ENCODE results near the gene GRIK4.

GRIK4 gene

DNA sequence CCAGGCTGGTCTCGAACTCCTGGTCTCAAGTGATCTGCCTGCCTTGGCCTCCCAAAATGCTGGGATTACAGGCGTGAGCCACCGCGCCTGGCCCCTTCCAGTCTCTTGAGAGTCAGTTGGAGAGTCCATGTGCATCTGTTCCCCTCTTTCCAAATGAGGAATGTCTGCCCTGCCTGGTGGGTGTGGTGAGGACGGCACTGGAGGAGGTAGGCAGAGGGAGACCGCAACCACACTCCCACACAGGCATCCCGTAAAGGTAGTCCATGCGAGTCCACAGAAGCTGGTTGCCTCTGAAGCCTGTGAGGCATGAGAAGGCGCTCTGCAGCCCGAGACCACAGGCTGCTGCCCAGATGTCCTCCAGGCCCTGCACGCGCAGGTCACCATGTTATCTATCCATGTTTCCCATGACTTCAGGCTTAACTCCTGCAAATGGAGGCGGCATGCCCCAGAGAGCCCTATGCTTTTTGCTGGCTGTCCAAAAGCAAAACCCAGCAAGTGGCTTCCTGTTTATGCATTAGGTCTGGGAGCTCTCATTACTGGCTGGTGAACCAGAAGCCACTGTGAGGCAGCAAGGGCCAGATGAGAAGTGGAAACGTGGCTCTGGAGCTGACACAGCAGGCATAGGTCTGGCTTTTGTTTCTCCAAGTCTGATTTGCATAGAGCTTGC is 43.4 kb downstream of the GRIK4 start:
- no peak overlapping the region for H3K4me3 ChIP-seq (ENCODE audit: low read depth, low read length)
- no peak for TF ChIP-seq CTCF (IDR thresholded peaks at IDR 0.05; ENCODE audit: insufficient read depth, low read depth, low read length, missing control alignments)
- peak; percentile 67 for DNase-seq (ENCODE audit: low read depth)

DNA sequence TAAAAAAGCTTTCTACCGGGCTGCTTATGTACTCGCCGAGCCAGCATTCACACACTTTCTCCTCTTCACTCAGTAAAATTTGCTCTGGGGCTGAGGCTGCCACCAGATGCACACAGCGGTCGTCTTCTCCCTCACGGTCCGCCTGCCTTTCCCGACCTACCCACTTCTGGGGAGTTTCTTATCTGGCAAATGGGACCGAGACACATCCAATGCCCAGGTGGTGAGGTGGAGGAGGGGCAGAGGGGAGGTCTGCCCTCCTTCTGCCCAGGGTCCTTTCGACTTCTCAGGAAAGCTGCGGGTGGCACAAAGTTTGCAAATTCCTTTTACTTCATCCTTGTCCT is 43.9 kb downstream of the GRIK4 start:
- H3K4me3 ChIP-seq (ENCODE audit: low read depth, low read length) = no peak overlapping the region
- DNase-seq (ENCODE audit: low read depth) = no peak
- TF ChIP-seq CTCF (IDR thresholded peaks at IDR 0.05; ENCODE audit: insufficient read depth, low read depth, low read length, missing control alignments) = no peak

- DNase-seq (ENCODE audit: low read depth) = no peak
- no peak overlapping the region for H3K4me3 ChIP-seq (ENCODE audit: low read depth, low read length)
- TF ChIP-seq CTCF (IDR thresholded peaks at IDR 0.05; ENCODE audit: insufficient read depth, low read depth, low read length, missing control alignments) = no peak
Observed at GRCh38 chr11:120556797-120557196, 45.2 kb downstream of the GRIK4 start.

- no peak for DNase-seq (ENCODE audit: low read depth)
- H3K4me3 ChIP-seq (ENCODE audit: low read depth, low read length) = no peak overlapping the region
- no peak for TF ChIP-seq CTCF (IDR thresholded peaks at IDR 0.05; ENCODE audit: insufficient read depth, low read depth, low read length, missing control alignments)
Observed at GRCh38 chr11:120558744-120559431, 47.3 kb downstream of the GRIK4 start.

DNA sequence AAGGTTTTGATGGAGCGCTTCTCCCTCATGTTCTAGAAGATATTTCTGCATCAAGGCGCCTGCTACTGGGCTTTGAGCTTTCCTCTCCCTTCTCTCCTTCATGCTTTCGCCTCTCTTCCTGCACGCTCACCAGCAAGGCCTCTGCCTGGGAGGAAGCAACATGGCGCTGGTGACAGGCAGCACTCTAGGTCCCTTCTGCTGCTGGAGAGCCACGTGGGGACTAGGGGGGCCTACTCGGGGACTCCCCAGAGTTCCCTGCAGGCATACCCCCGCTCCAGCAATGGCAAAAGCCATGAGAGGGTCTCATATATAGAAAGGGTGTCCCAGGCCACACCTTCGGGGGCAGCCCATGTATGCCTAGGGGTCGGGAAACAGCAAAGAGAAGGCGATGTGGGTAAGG is 49.7 kb downstream of the GRIK4 start:
- DNase-seq (ENCODE audit: low read depth) = no peak

DNA sequence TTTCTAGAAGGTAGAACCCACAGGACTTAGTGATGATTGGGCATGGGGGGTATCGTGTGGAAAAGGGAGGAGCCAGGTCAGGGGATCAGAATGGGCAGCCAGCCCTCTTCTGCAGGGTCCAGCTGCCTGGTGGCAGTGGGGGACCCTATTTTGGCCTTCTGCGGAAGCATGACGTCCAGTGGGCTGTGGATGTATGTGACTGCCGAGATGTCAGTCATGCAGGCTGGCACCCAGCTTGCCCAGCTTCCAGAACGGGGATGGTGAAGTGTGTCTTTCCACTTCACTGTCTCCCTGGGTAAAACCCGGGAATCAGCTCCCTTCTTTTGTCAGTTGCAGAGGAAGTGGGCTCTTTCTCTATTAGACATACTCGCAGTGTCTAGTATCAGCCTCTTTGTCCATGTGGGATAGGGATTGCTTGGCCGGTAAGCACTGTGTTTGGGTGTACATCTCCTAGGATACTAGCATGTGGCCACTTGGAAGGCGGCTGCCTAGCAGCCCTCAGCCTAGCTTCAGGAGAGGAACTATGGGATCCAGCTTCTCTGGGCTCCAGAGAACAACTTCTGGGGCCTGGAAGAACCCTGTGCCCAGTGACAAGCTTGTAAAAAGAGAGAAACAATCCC is 51.4 kb downstream of the GRIK4 start:
- H3K4me3 ChIP-seq (ENCODE audit: low read depth, low read length) = no peak overlapping the region
- DNase-seq (ENCODE audit: low read depth) = no peak
- TF ChIP-seq CTCF (IDR thresholded peaks at IDR 0.05; ENCODE audit: insufficient read depth, low read depth, low read length, missing control alignments) = no peak

More for the DNA sequence above, 49.7 kb downstream of the GRIK4 start:
- no peak for TF ChIP-seq CTCF (IDR thresholded peaks at IDR 0.05; ENCODE audit: insufficient read depth, low read depth, low read length, missing control alignments)
- H3K4me3 ChIP-seq (ENCODE audit: low read depth, low read length) = no peak overlapping the region

Data from GM12865 (cell line).